ENCODE data around the gene TMEM225B.
"Not testable (repeated sequence)": the region's sequence is repeated elsewhere in the genome, so short reads cannot be mapped to it uniquely, and the experiment has no call there.

TMEM225B gene

DNA sequence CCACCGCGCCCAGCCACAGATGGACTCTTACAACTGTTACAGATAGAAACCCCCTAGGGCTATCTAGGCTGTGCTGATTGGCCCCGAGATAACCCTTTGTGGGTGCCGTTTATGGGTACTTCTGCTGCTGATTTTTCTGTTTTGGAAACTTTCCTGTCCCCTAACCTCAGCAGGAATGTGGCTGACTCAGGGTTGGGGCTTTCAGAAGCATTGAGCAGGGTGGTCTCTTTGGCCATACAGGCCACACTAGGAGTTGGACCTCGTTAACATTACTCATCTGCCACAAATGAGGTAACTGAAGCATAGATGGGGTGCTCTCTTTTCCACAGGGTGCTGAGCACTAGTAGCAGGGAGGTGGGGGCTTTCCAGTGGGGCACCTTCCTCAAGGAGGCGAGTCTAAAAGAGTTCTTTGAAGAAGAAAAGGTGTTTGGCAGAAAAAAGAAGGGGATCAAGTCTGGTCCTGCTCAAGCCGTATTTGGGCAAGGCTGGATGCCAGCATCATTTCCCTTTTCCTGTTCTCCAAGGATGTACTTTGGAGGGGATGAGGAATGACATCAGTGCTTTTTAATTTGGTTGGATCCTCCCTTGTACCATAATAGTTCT lies 25.1 kb downstream of the TMEM225B start:
- no peak for DNase-seq (ENCODE audit: low spot score)

DNA sequence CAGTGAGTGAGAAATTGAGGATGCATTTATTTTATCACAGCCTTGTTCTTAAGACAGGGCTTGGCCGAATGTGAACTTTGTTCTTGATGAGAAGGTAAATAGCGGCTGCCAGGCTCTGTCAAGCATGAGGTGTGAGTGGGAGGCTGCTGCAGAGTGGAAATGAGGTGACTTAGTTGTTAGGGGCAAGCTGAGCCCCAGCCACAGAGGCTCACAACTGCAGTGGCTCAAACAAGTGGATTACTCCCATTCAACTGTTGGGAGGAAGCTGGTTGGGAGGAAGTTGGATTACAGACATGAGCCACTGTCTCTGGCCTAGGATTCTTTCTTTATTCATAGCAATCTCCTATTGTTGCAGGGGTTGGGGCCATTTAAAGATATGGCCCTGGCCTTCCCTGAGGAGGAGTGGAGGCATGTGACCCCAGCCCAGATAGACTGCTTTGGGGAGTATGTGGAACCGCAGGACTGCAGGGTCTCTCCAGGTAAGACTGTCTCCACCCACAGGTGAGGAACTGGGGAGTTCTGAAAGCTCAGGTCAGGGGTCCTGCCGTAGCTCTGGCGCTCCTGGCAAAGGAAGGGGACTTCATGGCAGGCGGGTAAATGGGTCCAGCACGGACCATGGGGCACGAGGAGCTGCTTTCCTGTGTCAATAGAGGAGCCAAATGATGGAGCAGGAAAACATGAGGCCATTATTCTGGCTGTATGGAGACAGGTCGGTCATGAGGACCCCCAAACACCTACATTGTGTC lies 25.8 kb downstream of the TMEM225B start:
- DNase-seq (ENCODE audit: low spot score): no peak

DNA sequence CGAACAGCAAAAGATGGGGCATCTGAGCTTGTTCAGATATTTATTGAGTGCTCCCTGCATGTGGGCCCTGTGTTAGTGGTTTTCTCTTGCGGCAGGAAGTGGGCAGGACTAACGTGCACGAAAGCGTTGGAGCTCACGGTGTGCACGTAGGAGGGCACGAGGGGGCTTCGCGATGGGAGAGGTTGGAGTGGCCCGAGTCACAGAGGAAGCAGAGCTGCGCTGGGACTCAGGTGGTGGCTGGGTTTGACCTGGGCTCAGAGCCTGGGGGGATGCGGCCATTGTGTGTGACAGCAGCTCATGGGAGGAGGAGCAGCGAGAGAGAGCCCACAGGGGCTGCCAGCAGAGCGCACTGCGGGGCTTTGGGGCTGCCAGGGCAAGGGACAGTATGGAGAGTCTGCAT lies 26.4 kb downstream of the TMEM225B start:
- no peak for DNase-seq (ENCODE audit: low spot score)

- no peak for DNase-seq (ENCODE audit: low spot score)
Measured at GRCh38 chr7:99625321-99625720, 27.3 kb downstream of the TMEM225B start.

- no peak for DNase-seq (ENCODE audit: low spot score)
Measured at GRCh38 chr7:99625961-99626360, 27.9 kb downstream of the TMEM225B start.

DNA sequence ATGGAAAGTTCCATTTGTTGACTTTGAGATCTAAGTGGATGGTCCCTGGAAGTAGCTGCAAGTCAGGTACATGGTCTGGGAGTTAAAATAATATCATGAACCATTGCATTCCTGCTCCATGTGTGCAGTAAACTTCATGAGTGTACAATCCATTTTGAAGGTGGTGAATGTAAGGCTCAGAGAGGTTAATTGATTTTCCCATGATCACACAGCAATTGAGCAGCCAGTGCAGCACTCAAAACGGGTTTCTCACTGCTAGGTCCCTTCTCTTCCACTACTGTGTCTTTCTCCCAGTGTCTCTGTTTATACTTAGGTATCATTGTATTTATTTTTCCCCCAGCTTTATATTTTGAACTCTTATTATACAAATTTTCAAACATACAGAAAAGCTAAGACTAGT lies 28.6 kb downstream of the TMEM225B start:
- DNase-seq (ENCODE audit: low spot score): no peak

DNA sequence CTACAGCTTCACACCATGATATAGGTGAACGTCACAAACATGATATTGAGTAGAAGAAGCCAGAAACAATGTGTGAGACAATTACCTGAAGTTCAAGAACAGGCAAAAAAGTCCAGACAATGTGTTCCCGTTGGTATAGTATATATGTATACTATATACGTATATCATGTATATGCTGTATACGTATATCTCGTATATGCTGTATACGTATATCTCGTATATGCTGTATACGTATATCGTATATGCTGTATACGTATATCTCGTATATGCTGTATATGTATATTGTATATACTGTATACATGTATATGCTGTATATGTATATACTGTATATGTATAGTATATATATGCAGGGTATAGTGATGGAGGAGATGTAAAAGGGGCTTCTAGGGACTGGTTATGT lies 29.4 kb downstream of the TMEM225B start:
- no peak for DNase-seq (ENCODE audit: low spot score)

- no peak for DNase-seq (ENCODE audit: low spot score)
Measured at GRCh38 chr7:99628471-99629465, 30.7 kb downstream of the TMEM225B start.

DNA sequence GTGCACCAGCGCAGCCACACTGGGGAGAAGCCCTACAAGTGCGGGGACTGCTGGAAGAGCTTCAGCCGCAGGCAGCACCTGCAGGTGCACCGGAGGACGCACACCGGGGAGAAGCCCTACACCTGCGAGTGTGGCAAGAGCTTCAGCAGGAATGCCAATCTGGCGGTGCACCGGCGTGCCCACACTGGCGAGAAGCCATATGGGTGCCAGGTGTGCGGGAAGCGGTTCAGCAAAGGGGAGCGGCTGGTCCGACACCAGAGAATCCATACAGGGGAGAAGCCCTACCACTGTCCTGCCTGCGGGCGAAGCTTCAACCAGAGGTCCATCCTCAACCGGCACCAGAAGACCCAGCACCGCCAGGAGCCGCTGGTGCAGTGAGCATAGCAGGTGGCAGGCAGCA lies 31.6 kb downstream of the TMEM225B start:
- no peak for DNase-seq (ENCODE audit: low spot score)

GRCh38 chr7:99631295-99632109 lies 33.4 kb downstream of the TMEM225B start:
- no peak for DNase-seq (ENCODE audit: low spot score)

DNA sequence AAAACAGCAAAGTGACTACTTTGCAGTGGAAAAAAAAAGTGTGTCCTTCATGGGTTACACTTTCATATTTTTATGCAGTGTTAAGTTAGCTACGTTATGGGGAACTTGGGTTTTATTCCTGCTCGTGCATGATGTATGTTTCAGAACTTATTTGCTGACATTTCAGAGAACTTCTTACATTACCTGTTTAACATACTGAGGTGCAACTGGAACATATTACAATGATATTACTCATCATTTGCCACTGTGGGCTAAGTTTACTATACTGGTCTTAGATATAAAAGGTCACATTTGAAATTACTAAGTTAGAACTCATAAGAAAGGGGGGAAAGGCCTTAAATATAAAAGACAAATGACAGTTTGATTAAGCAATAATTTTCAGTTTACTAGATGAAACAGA lies 39.3 kb downstream of the TMEM225B start:
- DNase-seq (ENCODE audit: low spot score): not testable (repeated sequence)

DNA sequence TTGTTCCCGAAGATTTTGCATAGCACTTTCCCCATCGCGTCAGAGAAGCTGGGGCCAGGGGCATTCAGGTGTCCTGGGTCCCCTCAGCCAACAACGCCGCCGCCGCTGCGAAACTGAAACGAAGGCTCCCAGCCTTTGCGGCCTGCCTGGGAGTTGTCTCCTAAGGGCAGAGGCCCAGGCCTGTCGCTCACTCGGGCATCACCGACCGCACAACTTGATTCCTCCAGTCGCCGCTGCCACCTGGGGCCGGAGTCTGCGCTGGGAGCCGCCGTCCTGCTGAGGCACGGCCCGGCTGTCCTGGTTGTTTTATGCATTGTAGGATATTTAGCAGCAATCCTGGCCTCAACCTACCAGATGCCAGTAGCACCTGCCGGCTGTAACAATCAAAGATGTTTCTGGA lies 40.7 kb downstream of the TMEM225B start:
- no peak for DNase-seq (ENCODE audit: low spot score)

GRCh38 chr7:99639267-99639666 lies 41.2 kb downstream of the TMEM225B start:
- no peak for DNase-seq (ENCODE audit: low spot score)

- no peak for DNase-seq (ENCODE audit: low spot score)
Measured at GRCh38 chr7:99642027-99642426, 44.0 kb downstream of the TMEM225B start.

DNA sequence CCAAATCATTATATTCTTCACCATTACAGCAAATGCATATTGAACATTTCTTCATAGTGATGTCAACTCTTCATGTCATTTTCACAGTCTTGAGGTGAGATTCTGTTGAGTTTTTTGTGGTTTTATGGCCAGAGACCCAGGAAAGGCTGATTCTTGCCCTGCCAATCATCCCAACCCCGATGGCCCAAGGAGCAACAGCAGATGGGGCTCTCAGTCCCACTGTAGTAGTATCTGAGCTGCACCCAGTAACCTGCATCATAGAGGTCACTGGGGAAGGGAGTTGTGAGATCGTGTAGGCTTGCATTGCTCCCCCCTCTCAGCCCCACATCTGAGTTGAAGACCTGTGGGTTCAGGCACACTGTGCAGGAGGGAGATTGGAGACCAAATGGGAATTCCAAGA lies 45.4 kb downstream of the TMEM225B start:
- DNase-seq (ENCODE audit: low spot score): no peak

DNA sequence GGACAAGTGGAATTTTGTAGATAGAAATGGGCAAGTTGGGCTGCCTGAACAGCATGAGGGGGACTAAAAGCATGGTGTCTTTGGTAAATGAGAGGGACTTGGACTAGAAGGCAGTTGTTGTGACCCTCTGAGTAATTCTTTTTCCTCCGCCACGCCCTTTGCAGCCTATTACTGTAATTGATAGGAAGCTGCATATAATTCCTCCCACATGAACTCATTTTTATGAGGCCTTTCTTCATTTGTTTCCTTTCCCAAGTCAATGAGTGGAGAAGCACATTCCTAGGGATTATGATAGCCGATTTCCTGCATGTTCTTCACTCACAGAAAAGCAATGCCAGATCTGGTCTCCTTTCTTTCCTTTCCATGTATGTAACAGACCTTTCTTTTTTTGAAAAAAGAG lies 46.4 kb downstream of the TMEM225B start:
- no peak for DNase-seq (ENCODE audit: low spot score)

DNA sequence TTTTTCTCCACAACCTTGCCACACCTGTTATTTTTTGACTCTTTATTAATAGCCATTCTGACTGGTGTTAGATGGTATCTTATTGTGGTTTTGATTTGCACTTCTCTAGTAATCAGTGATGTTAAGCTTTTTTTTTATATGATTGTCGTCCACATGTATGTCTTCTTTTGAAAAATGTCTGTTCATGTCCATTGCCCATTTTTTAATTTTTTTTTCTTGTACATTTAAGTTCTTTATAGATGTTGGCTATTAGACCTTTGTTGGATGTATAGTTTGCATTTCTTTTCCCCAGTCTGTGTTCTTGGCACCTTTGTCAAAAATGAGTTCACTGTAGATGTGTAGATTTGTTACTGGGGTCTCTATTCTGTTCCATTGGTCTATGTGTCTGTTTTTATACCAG lies 47.5 kb downstream of the TMEM225B start:
- no peak for DNase-seq (ENCODE audit: low spot score)

GRCh38 chr7:99648843-99649242 lies 50.8 kb downstream of the TMEM225B start:
- no peak for DNase-seq (ENCODE audit: low spot score)

DNA sequence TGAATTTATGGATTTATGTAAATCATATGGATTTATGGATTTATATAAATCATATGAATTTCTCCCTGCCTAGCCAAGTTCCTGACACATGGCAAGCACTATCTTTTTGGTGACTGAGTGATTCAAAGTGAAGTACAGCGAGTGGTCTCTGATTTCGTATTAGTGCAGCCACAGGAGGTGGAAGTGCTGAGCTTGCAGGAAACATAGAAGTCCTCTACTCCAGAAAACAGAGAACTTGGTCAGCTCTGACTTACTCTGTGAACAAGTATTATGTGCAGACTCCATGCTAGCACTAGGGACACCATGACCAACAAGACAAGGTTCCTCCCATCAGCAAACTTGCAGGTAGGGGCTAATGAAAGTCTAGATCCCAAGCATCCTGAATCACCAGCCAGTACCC lies 53.2 kb downstream of the TMEM225B start:
- DNase-seq (ENCODE audit: low spot score): no peak

DNA sequence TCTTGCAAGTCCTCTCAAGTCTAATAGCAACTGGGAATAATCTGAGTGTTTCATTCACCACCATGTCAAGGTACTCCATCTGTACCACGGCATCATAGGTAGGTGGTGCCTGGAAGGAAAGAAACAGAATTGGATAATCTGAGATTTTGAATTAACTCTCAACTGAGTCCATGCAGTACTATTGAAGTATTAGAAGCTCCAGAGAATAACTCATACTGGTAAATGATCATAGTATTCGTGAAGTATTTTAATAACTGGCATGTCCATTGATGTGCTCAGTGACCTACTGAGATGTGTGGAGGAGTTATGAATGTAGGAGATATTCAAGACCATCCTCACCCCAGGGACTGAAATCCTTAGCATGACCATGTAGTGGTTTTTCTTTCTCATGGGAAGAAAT lies 54.6 kb downstream of the TMEM225B start:
- no peak for DNase-seq (ENCODE audit: low spot score)

GRCh38 chr7:99653269-99653668 lies 55.2 kb downstream of the TMEM225B start:
- not testable (repeated sequence) for DNase-seq (ENCODE audit: low spot score)

Measured in SK-N-DZ (cell line).